PC-9 (cell line): ENCODE data around the gene GAPDH. TPM values are rescaled to one million over a fixed set of nuclear protein-coding genes. Genes with fewer than 3 reads are reported as not detected.

Experiments used
- BruUV-seq: library from RNA; stranded (reverse); fragments of 400-500 nt; replicated peaks from 2 replicates; lab custom pipeline; 2021; lab: Mats Ljungman, UMichigan
- CTCF ChIA-PET: fragments of 300-600 bp; sonication (Branson Sonifier 250); formaldehyde crosslinking; loops from one replicate; lab custom pipeline; 2022; ENCODE audit warnings: antibody characterized with exemption; lab: Charles Lee
- POLR2A ChIA-PET: fragments of 300-600 bp; sonication (Branson Sonifier 250); formaldehyde crosslinking; loops from one replicate; lab custom pipeline; 2022; ENCODE audit warnings: antibody characterized with exemption; ENCODE audit not compliant: unreplicated experiment; lab: Charles Lee
- DNase-seq, 2 experiments: peaks; one replicate each; pipeline versions ENCODE4 v3.0.0 to v3.0.0-alpha.2; 2015 to 2022; ENCODE audit warnings: mixed read lengths in 1 of 2
- H2AFZ ChIP-seq: fragments of 200-600 bp; sonication (generic); 2 replicates; pipeline ENCODE4 v1.8.1; 2017; ENCODE audit warnings: antibody characterized with exemption
- H3F3A ChIP-seq: fragments of 200-600 bp; sonication (generic); 2 replicates; pipeline ENCODE4 v1.8.1; 2017; ENCODE audit warnings: antibody characterized with exemption, mild to moderate bottlenecking, low read depth; ENCODE audit not compliant: insufficient read depth
- H3K27ac ChIP-seq: fragments of 200-600 bp; sonication (generic); 2 replicates; pipeline ENCODE4 v1.6.1; 2016; ENCODE audit warnings: mixed run types
- H3K27me3 ChIP-seq: fragments of 200-600 bp; sonication (generic); 2 replicates; pipeline ENCODE4 v1.6.1; 2016; ENCODE audit warnings: low read depth, mixed run types; ENCODE audit not compliant: insufficient read depth
- H3K36me3 ChIP-seq: fragments of 200-600 bp; sonication (generic); 2 replicates; pipeline ENCODE4 v1.6.1; 2016; ENCODE audit warnings: low read depth, mixed run types
- H3K4me1 ChIP-seq: fragments of 200-600 bp; sonication (generic); replicated peaks from 2 replicates; pipeline ENCODE4 v1.6.1; 2016; ENCODE audit warnings: mixed run types; ENCODE audit not compliant: insufficient read depth
- H3K4me2 ChIP-seq: fragments of 200-600 bp; sonication (generic); 2 replicates; pipeline ENCODE4 v1.6.1; 2017; ENCODE audit warnings: mixed run types
- H3K4me3 ChIP-seq: fragments of 200-600 bp; sonication (generic); 2 replicates; pipeline ENCODE4 v1.6.1; 2016; ENCODE audit warnings: mixed run types
- H3K79me2 ChIP-seq: fragments of 200-600 bp; sonication (generic); 2 replicates; pipeline ENCODE4 v1.6.1; 2017; ENCODE audit warnings: low read depth, mixed run types
- H3K9me2 ChIP-seq: fragments of 200-600 bp; sonication (generic); 2 replicates; pipeline ENCODE4 v1.8.1; 2017; ENCODE audit warnings: mild to moderate bottlenecking; ENCODE audit not compliant: insufficient read depth
- H3K9me3 ChIP-seq: fragments of 200-600 bp; sonication (generic); 2 replicates; pipeline ENCODE4 v1.8.1; 2016; ENCODE audit warnings: low read depth; ENCODE audit not compliant: insufficient read depth
- H4K20me1 ChIP-seq: fragments of 200-600 bp; sonication (generic); 2 replicates; pipeline ENCODE4 v1.8.1; 2017; ENCODE audit not compliant: insufficient read depth
- CTCF ChIP-seq: fragments of 200-600 bp; sonication (generic); conservative IDR thresholded peaks from 2 replicates; pipeline ENCODE4 v1.6.1; 2017; ENCODE audit warnings: mixed run types, antibody characterized with exemption, mild to moderate bottlenecking, moderate library complexity
- EZH2 ChIP-seq: fragments of 200-600 bp; sonication (generic); IDR thresholded peaks from 2 replicates; pipeline ENCODE4 v1.8.0; 2017; ENCODE audit warnings: antibody characterized with exemption, low read depth
- intact Hi-C: fragments of 100-400 bp; cut with micrococcal nuclease; formaldehyde crosslinking; loops from one replicate; pipeline ENCODE4 v1.10.0; 2022; ENCODE audit not compliant: unreplicated experiment
- total RNA-seq: library from RNA; stranded (reverse); gene quantifications from 2 replicates; pipeline ENCODE4 v1.2.3, GENCODE V29; 2021

GAPDH gene
- total RNA-seq, 1 experiment from 2014 or later = 8,169 TPM

- TF ChIP-seq CTCF (no peak), EZH2 (no peak)
- intact Hi-C loops = no loop called here
- POLR2A ChIA-PET = interaction anchor here (0.5 to 0.6 kb wide), 2 partner anchors 38 to 246 kb away, joined by 6 to 27 read pairs; no protein-coding TSS in a partner anchor
- peaks cover 8% of the 10 kb centered on the region; the same call in 1 of the 2 replicates for H3F3A ChIP-seq
- no peaks in the 10 kb centered on the region for H3K27me3 ChIP-seq
- H3K4me2 ChIP-seq = no peak overlapping the region
- no peaks in the 10 kb centered on the region for H3K4me1 ChIP-seq
- H3K4me3 ChIP-seq = no peak overlapping the region
- no peaks in the 10 kb centered on the region for H3K79me2 ChIP-seq
- H2AFZ ChIP-seq = no peak overlapping the region
- H4K20me1 ChIP-seq = no peaks in the 10 kb centered on the region
- no peak overlapping the region for H3K27ac ChIP-seq
- no peaks in the 10 kb centered on the region for H3K36me3 ChIP-seq
- no peaks in the 10 kb centered on the region for H3K9me3 ChIP-seq
- DNase-seq = no peak
- CTCF ChIA-PET = no interaction called here
- no peaks in the 10 kb centered on the region for H3K9me2 ChIP-seq
- BruUV-seq = no TSS peak
Measured at GRCh38 chr12:6548556-6548955, 14.2 kb downstream of the GAPDH start.

GRCh38 chr12:6548966-6549683, 14.8 kb downstream of the GAPDH start:
- Histone ChIP-seq H4K20me1 (no peaks in the 10 kb centered on the region), H3K27ac (no peak overlapping the region), H3K4me2 (no peak overlapping the region), H2AFZ (no peak overlapping the region), H3K9me2 (no peaks in the 10 kb centered on the region), H3K36me3 (no peaks in the 10 kb centered on the region), H3K9me3 (no peaks in the 10 kb centered on the region), H3F3A (peaks cover 8% of the 10 kb centered on the region; the same call in 1 of the 2 replicates), H3K4me3 (no peak overlapping the region), H3K4me1 (no peaks in the 10 kb centered on the region), H3K79me2 (no peaks in the 10 kb centered on the region), H3K27me3 (no peaks in the 10 kb centered on the region)
- intact Hi-C loops = no loop called here
- TF ChIP-seq EZH2 (no peak), CTCF (no peak)
- CTCF ChIA-PET = no interaction called here
- BruUV-seq = no TSS peak
- POLR2A ChIA-PET = interaction anchor here (0.5 to 0.7 kb wide), 3 partner anchors 39 to 246 kb away, joined by 6 to 27 read pairs (median 15); no protein-coding TSS in a partner anchor
- DNase-seq = no peak

GRCh38 chr12:6549684-6550151, 15.4 kb downstream of the GAPDH start:
- Histone ChIP-seq H3K9me2 (no peaks in the 10 kb centered on the region), H3K27me3 (no peaks in the 10 kb centered on the region), H4K20me1 (no peaks in the 10 kb centered on the region), H3K4me3 (no peak overlapping the region), H3K36me3 (no peaks in the 10 kb centered on the region), H3K9me3 (no peaks in the 10 kb centered on the region), H2AFZ (no peak overlapping the region), H3K4me2 (no peak overlapping the region), H3K79me2 (no peaks in the 10 kb centered on the region), H3K27ac (no peak overlapping the region), H3K4me1 (no peaks in the 10 kb centered on the region), H3F3A (peaks cover 12% of the 10 kb centered on the region; the same call in 1 of the 2 replicates)
- DNase-seq = no peak
- no peak for TF ChIP-seq EZH2
- TF ChIP-seq CTCF = no peak
- POLR2A ChIA-PET = interaction anchor here (0.7 kb wide), 1 partner anchor 90 kb away, joined by 15 read pairs; no protein-coding TSS in a partner anchor
- CTCF ChIA-PET = interaction anchor here (1.3 kb wide), 1 partner anchor 12 kb away, joined by 4 read pairs; no protein-coding TSS in a partner anchor
- no TSS peak for BruUV-seq
- intact Hi-C loops = no loop called here
